Measurements from ENCODE around the gene ZC2HC1B. TPM values are rescaled to one million over a fixed set of nuclear protein-coding genes. Genes with fewer than 3 reads are reported as not detected.

ZC2HC1B gene
- total RNA-seq, 4 donors from 2014 or later: not detected

- Histone ChIP-seq H3K27me3 (no peaks in the 10 kb centered on the region), H3K4me1 (peaks cover 0 to 30% (median 10%) of the 10 kb centered on the region in 4 donors), H3K36me3 (no peaks in the 10 kb centered on the region), H3K4me3 (no peak overlapping the region), H3K27ac (no peak overlapping the region), H3K9me3 (no peaks in the 10 kb centered on the region)
- TF ChIP-seq, protein P1, sequence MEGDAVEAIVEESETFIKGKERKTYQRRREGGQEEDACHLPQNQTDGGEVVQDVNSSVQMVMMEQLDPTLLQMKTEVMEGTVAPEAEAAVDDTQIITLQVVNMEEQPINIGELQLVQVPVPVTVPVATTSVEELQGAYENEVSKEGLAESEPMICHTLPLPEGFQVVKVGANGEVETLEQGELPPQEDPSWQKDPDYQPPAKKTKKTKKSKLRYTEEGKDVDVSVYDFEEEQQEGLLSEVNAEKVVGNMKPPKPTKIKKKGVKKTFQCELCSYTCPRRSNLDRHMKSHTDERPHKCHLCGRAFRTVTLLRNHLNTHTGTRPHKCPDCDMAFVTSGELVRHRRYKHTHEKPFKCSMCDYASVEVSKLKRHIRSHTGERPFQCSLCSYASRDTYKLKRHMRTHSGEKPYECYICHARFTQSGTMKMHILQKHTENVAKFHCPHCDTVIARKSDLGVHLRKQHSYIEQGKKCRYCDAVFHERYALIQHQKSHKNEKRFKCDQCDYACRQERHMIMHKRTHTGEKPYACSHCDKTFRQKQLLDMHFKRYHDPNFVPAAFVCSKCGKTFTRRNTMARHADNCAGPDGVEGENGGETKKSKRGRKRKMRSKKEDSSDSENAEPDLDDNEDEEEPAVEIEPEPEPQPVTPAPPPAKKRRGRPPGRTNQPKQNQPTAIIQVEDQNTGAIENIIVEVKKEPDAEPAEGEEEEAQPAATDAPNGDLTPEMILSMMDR (IDR thresholded peaks at IDR 0.05): no peak
- TF ChIP-seq POLR2AphosphoS5 (IDR thresholded peaks at IDR 0.05) (no peak), EP300 (IDR thresholded peaks at IDR 0.05; ENCODE audit: low read depth) (no peak), POLR2A (IDR thresholded peaks at IDR 0.05) (no peak)
- WGBS, 2 donors (ENCODE audit: low coverage in 1 of 2): 84 to 92% methylated on average over 5 of the region's 5 CpGs
- no peak for DNase-seq
- in situ Hi-C loops (cut with MboI; ENCODE audit: low pct_ligation_motif_present in 1 of 4, low pct_unique_long_range_greater_than_20kb in 1 of 4, low sequenced_read_pairs in 3 of 4) (no loop called here), intact Hi-C loops (cut with DNase I; ENCODE audit: low total_unique reads) (no loop called here)
Observed at GRCh38 chr6:143967706-143968376, 103.6 kb downstream of the ZC2HC1B start.

DNA sequence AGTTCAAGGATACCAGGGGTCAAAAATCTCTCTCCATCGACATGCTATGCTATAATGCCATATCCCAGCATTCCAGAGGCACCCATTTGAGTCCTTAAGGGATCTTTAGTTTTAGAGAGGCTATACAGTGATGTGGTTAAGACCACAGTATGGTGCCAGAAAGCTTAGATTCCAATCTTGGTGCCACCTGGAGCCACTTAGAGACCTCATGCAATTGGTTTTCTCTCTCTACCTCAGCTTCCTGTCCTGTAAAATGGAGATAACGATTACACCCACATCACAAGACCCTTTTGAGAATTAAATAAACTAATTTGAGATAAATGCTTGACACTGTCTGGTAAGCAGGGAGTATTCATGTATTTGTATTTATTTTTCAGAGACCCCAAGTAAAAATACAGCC is 104.8 kb downstream of the ZC2HC1B start:
- intact Hi-C loops (cut with DNase I; ENCODE audit: low total_unique reads): no loop called here
- H3K27ac ChIP-seq: no peak overlapping the region
- in situ Hi-C loops (cut with MboI; ENCODE audit: low pct_ligation_motif_present in 1 of 4, low pct_unique_long_range_greater_than_20kb in 1 of 4, low sequenced_read_pairs in 3 of 4): no loop called here
- no peak overlapping the region for H3K4me3 ChIP-seq
- peaks cover 0 to 19% (median 4%) of the 10 kb centered on the region in 4 donors for H3K4me1 ChIP-seq
- H3K27me3 ChIP-seq: no peaks in the 10 kb centered on the region
- DNase-seq: no peak
- no peaks in the 10 kb centered on the region for H3K9me3 ChIP-seq
- TF ChIP-seq POLR2AphosphoS5 (IDR thresholded peaks at IDR 0.05): no peak
- TF ChIP-seq EP300 (IDR thresholded peaks at IDR 0.05; ENCODE audit: low read depth): no peak
- TF ChIP-seq, protein P1 (IDR thresholded peaks at IDR 0.05): no peak
- no peak for TF ChIP-seq POLR2A (IDR thresholded peaks at IDR 0.05)
- 68 to 78% methylated on average over 2 of the region's 2 CpGs for WGBS, 2 donors (ENCODE audit: low coverage in 1 of 2)
- H3K36me3 ChIP-seq: no peaks in the 10 kb centered on the region

DNA sequence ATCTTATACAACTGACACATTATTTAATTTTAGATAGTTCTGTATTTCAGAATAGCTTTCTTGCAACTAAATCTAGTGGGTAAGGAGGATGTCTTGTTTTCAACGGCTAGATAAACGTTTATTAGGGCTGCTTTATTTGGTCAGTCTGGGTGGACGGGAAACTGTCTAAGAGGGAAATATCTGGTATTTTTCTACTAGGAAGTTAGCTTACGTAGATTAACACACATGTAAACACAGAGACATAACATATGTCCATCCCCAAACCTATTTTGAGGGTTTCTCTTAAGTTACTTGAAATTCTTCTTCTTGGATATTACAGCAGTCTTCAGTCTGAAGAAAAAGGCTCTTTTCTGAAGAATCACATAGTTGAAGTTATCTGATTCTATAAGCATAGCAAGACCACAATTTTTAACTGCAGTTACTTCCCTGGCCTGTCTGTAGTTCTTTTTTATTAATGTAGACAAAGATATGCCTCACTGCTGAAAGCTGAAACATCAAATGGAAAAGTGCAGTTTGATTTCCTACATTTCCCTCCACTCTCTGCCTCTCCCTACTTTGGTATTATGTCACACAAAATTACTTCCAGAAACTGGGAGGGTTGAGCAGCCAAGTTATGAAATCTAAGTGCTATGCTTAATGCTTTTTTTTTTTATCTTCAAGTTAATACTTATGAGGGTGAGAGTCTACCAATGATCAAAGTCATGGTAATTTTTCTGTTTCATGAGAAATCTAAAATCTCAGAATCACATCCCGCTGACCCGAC is 106.4 kb downstream of the ZC2HC1B start:
- Histone ChIP-seq H3K9me3 (no peaks in the 10 kb centered on the region), H3K36me3 (no peaks in the 10 kb centered on the region), H3K4me3 (no peak overlapping the region), H3K27ac (no peak overlapping the region), H3K4me1 (peaks cover 0 to 7% (median 0%) of the 10 kb centered on the region in 4 donors), H3K27me3 (no peaks in the 10 kb centered on the region)
- TF ChIP-seq POLR2AphosphoS5 (IDR thresholded peaks at IDR 0.05): no peak
- TF ChIP-seq, protein P1 (IDR thresholded peaks at IDR 0.05): no peak
- no peak for TF ChIP-seq EP300 (IDR thresholded peaks at IDR 0.05; ENCODE audit: low read depth)
- TF ChIP-seq POLR2A (IDR thresholded peaks at IDR 0.05): no peak
- intact Hi-C loops (cut with DNase I; ENCODE audit: low total_unique reads): no loop called here
- no peak for DNase-seq
- in situ Hi-C loops (cut with MboI; ENCODE audit: low pct_ligation_motif_present in 1 of 4, low pct_unique_long_range_greater_than_20kb in 1 of 4, low sequenced_read_pairs in 3 of 4): no loop called here
- 78 to 79% methylated on average over 6 of the region's 6 CpGs for WGBS, 2 donors (ENCODE audit: low coverage in 1 of 2)

DNA sequence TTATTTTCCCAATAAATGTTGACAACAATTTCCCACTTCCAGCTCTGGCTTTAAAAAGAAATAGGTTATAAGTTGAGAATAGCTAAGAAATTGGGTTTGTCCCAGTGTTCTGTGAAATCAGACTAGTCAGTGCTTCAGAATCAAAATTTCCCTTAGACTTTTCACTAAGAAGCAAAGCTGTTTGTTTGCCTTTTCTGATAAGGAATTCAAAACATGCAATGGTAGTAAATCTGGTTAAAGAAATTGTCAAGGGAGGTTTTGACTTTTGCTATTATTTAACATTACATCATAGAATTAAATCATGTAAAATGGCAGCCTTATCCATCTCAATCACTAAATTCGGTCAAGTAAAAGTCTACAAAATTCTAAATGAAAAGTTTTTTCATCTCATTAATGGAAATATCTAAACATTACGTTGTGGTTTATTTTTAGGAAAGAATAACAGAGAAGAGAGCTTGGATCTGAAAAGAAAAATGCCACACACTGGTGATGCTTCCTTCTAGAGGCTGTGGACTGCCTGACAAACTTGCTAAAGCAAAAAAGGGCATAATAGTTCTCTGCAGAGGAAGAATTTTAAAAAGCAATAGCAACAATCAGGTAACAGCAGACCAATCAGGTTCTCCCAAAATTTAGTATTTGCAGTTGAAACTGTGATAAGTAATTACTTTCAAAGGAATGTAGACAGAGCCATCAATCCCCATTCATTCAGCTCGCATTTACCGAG is 107.4 kb downstream of the ZC2HC1B start:
- DNase-seq: no peak
- Histone ChIP-seq H3K36me3 (no peaks in the 10 kb centered on the region), H3K4me1 (peaks cover 0 to 7% (median 0%) of the 10 kb centered on the region in 4 donors), H3K9me3 (no peaks in the 10 kb centered on the region), H3K27ac (no peak overlapping the region), H3K27me3 (no peaks in the 10 kb centered on the region), H3K4me3 (no peak overlapping the region)
- in situ Hi-C loops (cut with MboI; ENCODE audit: low pct_ligation_motif_present in 1 of 4, low pct_unique_long_range_greater_than_20kb in 1 of 4, low sequenced_read_pairs in 3 of 4): no loop called here
- WGBS, 2 donors (ENCODE audit: low coverage in 1 of 2): 78 to 84% methylated on average over 4 of the region's 4 CpGs
- TF ChIP-seq POLR2A (IDR thresholded peaks at IDR 0.05) (no peak), EP300 (IDR thresholded peaks at IDR 0.05; ENCODE audit: low read depth) (no peak)
- intact Hi-C loops (cut with DNase I; ENCODE audit: low total_unique reads): no loop called here

Measured in transverse colon (tissue), 4 donors.